NCI-H526 treated with DMSO at 0.1 percent for 48 hours (cell line): ENCODE data around the gene ICAM2.
"Not testable (repeated sequence)": the region's sequence is repeated elsewhere in the genome, so short reads cannot be mapped to it uniquely, and the experiment has no call there.

ENCODE experiments used
- DNase-seq: peaks from one replicate; lab custom pipeline; 2025; lab: John Stamatoyannopoulos, UW

ICAM2 gene

GRCh38 chr17:63997341-63998048 is 22.9 kb downstream of the ICAM2 start:
- DNase-seq, result no peak

DNA sequence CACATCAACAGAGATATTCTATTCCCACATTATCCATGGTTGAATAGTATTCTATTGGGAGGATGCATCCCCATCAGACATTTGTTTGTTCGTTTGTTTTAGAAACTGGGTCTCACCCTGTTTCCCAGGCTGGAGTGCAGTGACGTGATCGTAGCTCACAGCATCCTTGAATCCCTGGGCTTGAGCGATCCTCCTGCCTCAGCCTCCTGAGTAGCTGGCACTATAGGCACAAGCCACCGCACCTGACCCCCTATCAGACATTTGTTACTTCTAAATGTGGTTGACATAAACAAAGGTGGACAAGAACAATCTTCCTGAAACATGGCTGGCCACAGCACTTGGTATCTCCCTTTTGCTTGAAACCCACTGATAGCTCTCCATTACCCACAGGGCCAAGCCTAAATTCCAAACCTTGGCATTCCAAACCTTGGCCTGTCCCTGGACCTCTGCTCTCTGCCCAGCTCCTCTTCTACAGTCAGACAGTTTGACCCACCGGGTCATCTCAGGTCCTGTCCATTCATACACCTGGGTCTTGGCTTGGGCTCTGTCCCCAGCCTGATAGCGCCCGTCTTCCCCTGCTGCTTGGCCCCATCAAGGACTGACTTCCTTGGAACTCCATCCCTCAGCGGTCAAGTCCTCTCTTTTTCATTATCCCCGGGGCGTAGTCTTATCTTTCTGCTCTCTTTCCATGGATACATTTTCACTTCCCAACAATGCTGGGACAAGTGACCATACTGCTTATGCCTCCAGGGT is 23.8 kb downstream of the ICAM2 start:
- no peak for DNase-seq

GRCh38 chr17:63995626-63996025 is 24.8 kb downstream of the ICAM2 start:
- no peak for DNase-seq

DNA sequence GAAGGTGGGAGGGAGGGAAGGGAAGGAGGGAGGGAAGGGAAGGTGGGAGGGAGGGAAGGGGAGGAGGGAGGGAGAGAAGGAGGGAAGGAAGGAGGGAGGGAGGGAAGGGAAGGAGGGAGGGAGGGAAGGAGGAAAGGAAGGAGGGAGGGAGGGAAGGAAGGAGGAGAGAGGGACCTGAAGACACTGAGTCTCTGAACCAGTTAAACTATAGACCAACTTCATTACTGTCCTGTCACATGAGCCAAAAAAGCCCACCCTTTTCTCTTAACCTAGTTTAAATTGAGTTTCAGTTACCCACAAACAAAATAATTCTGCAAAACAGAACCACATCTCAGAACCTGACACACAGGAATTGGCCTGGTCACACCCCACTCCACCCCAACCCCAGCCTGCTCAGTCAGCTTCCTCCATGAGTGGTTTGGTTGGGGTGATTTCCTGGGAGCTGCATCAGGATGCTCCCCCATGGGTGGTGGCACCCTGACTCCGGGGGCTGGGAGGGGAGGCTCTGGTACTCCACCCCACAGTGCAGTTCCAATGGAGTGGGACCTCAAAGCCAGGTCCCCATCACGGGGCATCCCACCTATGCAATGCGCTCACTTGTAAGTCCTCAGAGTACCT is 27.0 kb downstream of the ICAM2 start:
- DNase-seq, result no peak

GRCh38 chr17:63991611-63992010 is 28.8 kb downstream of the ICAM2 start:
- no peak for DNase-seq

- no peak for DNase-seq
Measured at GRCh38 chr17:63989622-63990345, 30.6 kb downstream of the ICAM2 start.

DNA sequence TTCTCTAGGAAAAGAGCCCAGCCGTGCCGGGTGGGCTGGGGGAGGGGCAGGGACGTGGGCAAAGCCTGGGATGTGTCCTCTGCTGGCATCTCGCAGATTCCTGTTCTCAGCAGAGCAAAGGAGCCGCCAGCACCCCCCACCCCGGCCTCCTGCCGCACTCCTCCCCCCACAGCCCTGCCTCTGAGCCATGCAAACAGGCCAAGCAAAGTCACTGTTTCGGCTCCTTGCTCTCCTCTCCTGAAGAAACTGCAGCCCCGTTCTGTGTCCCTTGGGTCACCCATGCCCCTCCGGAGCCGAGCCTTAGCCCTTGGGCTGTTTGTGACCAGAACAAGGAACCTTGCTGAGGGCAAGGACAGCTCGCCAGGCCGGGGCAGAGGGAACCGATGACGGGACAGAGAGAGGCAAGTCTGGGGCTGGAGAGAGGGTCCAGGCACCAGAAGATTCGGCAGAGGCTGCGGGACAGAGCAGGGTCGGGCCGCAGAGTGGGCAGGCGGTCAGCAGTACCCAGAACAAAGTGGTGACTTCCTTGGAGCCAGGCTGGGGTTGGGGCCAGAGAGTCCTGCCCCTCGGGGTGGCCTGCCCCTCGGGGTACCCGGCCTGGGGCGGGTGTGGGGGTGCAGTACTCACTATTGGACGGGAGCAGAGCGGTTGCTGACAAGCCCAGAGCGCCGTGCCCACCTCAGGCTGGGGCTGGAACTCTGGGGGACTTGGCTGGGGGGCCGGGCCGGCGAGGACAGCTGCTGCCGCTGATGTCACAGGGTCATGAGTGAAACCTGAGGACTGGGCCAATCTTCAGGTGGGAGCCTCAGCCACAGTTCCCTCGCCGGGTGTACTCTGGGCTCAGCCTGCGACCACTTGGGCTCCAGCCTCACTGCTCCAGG is 31.5 kb downstream of the ICAM2 start:
- DNase-seq, result no peak

DNA sequence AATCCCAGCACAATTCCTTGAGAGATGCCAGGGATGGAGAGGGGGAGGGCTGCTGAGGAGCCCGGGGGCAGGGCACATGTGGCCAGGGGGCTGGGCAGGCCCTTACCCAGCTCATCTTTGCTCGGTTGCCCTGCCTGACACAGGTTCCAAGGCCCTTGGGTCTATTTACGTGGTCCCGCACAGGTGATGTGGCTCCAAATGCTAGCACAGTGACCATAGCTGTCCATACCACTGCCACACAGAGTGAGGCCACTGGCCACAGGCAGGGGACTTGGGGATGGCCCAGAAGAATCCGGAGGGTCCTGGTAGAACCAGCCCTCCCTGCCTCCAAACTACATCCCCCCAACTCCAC is 32.3 kb downstream of the ICAM2 start:
- no peak for DNase-seq

- DNase-seq, result no peak
Measured at GRCh38 chr17:63987221-63988126, 33.0 kb downstream of the ICAM2 start.

- no peak for DNase-seq
Measured at GRCh38 chr17:63986821-63987220, 33.6 kb downstream of the ICAM2 start.

GRCh38 chr17:63985387-63986140 is 34.9 kb downstream of the ICAM2 start:
- DNase-seq, result no peak

GRCh38 chr17:63984651-63985386 is 35.6 kb downstream of the ICAM2 start:
- no peak for DNase-seq

- no peak for DNase-seq
Measured at GRCh38 chr17:63984236-63984635, 36.2 kb downstream of the ICAM2 start.

GRCh38 chr17:63983320-63983719 is 37.1 kb downstream of the ICAM2 start:
- no peak for DNase-seq

- not testable (repeated sequence) for DNase-seq
Measured at GRCh38 chr17:63982641-63983040, 37.8 kb downstream of the ICAM2 start.

DNA sequence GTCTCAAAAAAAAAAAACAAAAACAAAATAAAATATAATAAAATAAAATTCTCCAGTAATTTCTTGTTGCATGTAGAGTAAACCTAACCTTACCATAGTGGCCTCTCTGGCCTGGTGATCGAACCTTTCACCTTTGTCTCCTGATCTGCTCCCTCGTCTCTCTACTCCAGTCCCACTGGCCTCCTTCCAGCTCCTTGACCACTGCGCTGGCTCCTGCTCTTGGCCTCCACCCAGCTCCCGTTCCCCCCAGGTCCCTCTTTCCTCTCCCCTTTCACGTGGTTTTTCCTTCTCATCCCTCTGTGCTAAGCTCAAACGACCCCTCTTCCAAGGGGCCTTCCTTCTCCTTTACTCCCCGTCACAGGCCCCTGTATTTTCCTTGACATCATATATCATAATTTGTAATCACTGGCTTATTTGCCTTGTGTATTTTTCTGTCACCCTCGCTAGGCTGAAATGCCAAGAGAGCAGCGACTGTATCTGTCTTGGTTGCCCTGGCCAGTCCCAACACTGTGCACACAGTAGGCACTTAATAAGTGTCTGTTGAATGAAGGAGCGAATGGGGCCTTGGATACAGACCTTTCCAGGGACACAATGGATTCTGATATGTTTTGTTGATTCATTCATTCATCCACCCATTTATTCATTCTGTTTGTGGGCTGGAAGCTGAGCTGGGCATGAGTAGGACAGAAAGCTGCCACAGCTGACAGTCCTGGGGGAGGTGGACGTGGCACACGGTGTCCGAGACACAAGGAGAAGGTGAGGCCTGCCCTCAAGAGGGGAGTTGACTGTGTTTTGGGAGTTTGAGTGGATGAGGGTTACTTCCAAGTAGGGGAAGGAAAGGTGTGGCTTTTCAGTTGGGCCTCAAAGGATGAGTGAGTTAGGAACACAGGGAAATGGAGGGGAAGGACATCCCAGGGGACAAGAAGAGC is 41.9 kb downstream of the ICAM2 start:
- no peak for DNase-seq

DNA sequence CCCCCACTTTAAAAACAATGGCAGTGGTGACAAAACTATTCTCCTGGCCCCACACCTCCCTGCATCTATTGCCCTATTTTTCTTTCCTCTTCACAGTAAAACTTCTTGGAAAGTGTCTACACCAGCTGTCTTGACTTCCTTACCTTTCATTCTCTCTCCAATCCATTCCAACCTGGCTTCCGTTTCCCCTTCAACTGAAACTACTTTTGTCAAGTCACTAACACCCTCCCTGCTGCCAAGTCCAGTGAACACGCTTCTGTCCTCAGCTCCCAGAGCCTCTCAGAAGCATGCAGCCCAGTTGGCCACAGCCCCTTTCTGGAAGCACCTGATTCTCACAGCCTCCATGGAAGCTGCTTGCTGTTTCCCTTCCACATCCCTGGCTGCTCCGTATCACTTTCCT is 43.7 kb downstream of the ICAM2 start:
- DNase-seq, result no peak

DNA sequence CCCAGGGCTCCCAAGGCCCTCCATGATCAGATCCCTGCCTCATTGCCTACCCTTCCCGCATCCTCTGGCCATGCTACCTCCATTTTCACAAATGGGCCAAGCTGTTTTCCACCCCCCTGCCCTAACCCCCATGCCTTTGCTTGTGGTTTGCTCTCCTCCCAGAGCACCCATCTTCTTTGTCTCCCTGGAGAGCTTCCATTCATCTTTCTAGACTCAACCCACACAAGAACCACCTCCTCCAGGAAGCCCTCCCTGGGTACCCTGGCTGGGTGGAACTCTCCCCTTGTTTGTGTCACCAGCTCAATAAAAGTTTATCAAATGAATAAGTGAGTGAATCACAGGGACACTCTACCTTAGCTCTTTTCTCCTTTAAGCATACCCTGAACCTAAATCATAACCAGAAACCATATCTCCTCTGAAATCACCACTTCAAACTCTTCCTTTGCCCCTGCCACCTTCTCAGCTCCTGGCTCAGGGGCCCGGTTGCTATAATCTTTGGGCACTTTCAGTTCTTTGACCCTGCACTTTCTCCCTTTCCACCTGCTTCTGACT is 44.8 kb downstream of the ICAM2 start:
- no peak for DNase-seq
